ENCODE results near the gene CPSF4L. TPM values are rescaled to one million over a fixed set of nuclear protein-coding genes. Genes with fewer than 3 reads are reported as not detected.

CPSF4L gene
- polyA plus RNA-seq, 2 of the 4 experiments (the other 2 are of a cell fraction), result 0.13 TPM; not detected in 1

- POLR2A ChIA-PET, result no interaction called here
- WGBS (ENCODE audit: missing lambda C conversion rate), result 96% methylated on average over 2 of the region's 2 CpGs
- CTCF ChIA-PET, result interaction anchor here (1.2 kb wide), 2 partner anchors 13 to 32 kb away, joined by 3 to 4 read pairs; no protein-coding TSS in a partner anchor
- no peak overlapping the region for H3K4me3 ChIP-seq
- no peaks in the 10 kb centered on the region for H3K9me3 ChIP-seq
- TF ChIP-seq MAFK (IDR thresholded peaks at IDR 0.05; ENCODE audit: partially characterized antibody) (no peak), HOXB13 (CRISPR knock-in tag; IDR thresholded peaks at IDR 0.05; ENCODE audit: low read depth) (no peak), ZFP36 (IDR thresholded peaks at IDR 0.05; ENCODE audit: borderline replicate concordance, partially characterized antibody) (no peak), RARB (CRISPR knock-in tag; IDR thresholded peaks at IDR 0.05) (no peak)
- TF ChIP-seq, protein P1, sequence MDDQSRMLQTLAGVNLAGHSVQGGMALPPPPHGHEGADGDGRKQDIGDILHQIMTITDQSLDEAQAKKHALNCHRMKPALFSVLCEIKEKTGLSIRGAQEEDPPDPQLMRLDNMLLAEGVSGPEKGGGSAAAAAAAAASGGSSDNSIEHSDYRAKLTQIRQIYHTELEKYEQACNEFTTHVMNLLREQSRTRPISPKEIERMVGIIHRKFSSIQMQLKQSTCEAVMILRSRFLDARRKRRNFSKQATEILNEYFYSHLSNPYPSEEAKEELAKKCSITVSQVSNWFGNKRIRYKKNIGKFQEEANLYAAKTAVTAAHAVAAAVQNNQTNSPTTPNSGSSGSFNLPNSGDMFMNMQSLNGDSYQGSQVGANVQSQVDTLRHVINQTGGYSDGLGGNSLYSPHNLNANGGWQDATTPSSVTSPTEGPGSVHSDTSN (IDR thresholded peaks at IDR 0.05), result no peak
- DNase-seq (ENCODE audit: low read depth in 1 of 2, low spot score in 1 of 2) (no peak), ATAC-seq (no peak), FAIRE-seq (no peak)
- H3K4me1 ChIP-seq, result peaks cover 31% of the 10 kb centered on the region
- no peak overlapping the region for H3K4me2 ChIP-seq
- H3K27ac ChIP-seq, result no peak overlapping the region
These were observed 38.0 kb downstream of the CPSF4L start for GRCh38 chr17:73223626-73224230.

- DNase-seq (ENCODE audit: low read depth in 1 of 2, low spot score in 1 of 2) (peak in 1 of 2 experiments; percentile 51), ATAC-seq (peak; percentile 62 to 82), FAIRE-seq (no peak)
- Histone ChIP-seq H3K4me1 (peaks cover 9% of the 10 kb centered on the region; the same call in 1 of the 3 replicates), H3K4me3 (no peak overlapping the region), H3K9me3 (no peaks in the 10 kb centered on the region), H3K27ac (peak overlapping the region in 1 of 2 experiments; percentile 25; a peak in 1 of 6 replicates), H3K4me2 (no peak overlapping the region; the same call in 2 of the 3 replicates)
- ChIA-PET POLR2A (no interaction called here), CTCF (interaction anchor here (0.8 to 2.5 kb wide), 5 partner anchors 11 to 490 kb away, joined by 3 to 10 read pairs (median 5); a partner anchor contains a TSS)
- TF ChIP-seq, protein P1 (IDR thresholded peaks at IDR 0.05), result no peak
- TF ChIP-seq HOXB13 (CRISPR knock-in tag; IDR thresholded peaks at IDR 0.05; ENCODE audit: low read depth), result no peak
- WGBS (ENCODE audit: missing lambda C conversion rate), result 57% methylated on average over 2 of the region's 2 CpGs
These were observed 46.2 kb downstream of the CPSF4L start for GRCh38 chr17:73215447-73215846.

DNA sequence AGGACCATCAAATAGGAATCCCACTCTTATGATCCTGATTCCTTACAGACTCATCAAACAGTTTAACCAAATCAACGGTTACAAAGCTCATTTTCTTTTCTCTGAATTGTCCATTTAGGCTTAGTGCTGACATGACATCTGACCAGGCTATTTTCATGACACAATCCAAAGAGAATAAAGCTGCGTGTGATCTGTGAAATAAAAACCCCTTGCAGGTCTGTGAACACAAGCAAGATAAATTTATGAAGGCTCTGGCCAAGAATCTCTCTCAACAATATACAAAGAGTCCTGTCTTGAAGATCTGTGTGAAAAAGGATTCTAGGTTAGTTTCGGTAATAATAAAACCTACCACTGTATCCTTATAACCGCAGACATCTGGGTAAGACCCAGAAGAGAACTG is 46.8 kb downstream of the CPSF4L start:
- TF ChIP-seq, protein P2, sequence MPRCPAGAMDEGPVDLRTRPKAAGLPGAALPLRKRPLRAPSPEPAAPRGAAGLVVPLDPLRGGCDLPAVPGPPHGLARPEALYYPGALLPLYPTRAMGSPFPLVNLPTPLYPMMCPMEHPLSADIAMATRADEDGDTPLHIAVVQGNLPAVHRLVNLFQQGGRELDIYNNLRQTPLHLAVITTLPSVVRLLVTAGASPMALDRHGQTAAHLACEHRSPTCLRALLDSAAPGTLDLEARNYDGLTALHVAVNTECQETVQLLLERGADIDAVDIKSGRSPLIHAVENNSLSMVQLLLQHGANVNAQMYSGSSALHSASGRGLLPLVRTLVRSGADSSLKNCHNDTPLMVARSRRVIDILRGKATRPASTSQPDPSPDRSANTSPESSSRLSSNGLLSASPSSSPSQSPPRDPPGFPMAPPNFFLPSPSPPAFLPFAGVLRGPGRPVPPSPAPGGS (IDR thresholded peaks at IDR 0.05), result no peak
- TF ChIP-seq ZFP36 (IDR thresholded peaks at IDR 0.05; ENCODE audit: borderline replicate concordance, partially characterized antibody), result no peak
- no peak for TF ChIP-seq MAFK (IDR thresholded peaks at IDR 0.05; ENCODE audit: partially characterized antibody)
- no peak for TF ChIP-seq ELK1 (IDR thresholded peaks at IDR 0.05; ENCODE audit: low read depth, low read length)
- TF ChIP-seq POLR2AphosphoS2 (conservative IDR thresholded peaks at IDR 0.05; ENCODE audit: low read length), result no peak
- TF ChIP-seq KDM5A (IDR thresholded peaks at IDR 0.05), result no peak
- TF ChIP-seq MAZ (IDR thresholded peaks at IDR 0.05; ENCODE audit: borderline replicate concordance, low read depth, low read length), result no peak
- TF ChIP-seq E2F6 (IDR thresholded peaks at IDR 0.05; ENCODE audit: borderline replicate concordance, low read depth), result no peak
- TF ChIP-seq EHF (CRISPR knock-in tag; IDR thresholded peaks at IDR 0.05), result no peak
- ChIA-PET POLR2A (no interaction called here), CTCF (interaction anchor here (0.7 to 2.5 kb wide), 5 partner anchors 11 to 489 kb away, joined by 3 to 10 read pairs (median 5); a partner anchor contains a TSS)
- DNase-seq (ENCODE audit: low read depth in 1 of 2, low spot score in 1 of 2) (no peak), FAIRE-seq (no peak), ATAC-seq (no peak)
- no peaks in the 10 kb centered on the region for H3K9me3 ChIP-seq
- peaks cover 9% of the 10 kb centered on the region; the same call in 1 of the 3 replicates for H3K4me1 ChIP-seq
- H3K4me2 ChIP-seq, result no peak overlapping the region
- peak overlapping the region in 1 of 2 experiments; percentile 25; a peak in 1 of 6 replicates for H3K27ac ChIP-seq
- whole genome bisulfite sequencing (ENCODE audit: missing lambda C conversion rate), result 71% methylated on average over 4 of the region's 4 CpGs
- H3K4me3 ChIP-seq, result no peak overlapping the region

Measured in A549 (cell line).